Measurements from ENCODE around the gene MCF2L.

Gene MCF2L

DNA sequence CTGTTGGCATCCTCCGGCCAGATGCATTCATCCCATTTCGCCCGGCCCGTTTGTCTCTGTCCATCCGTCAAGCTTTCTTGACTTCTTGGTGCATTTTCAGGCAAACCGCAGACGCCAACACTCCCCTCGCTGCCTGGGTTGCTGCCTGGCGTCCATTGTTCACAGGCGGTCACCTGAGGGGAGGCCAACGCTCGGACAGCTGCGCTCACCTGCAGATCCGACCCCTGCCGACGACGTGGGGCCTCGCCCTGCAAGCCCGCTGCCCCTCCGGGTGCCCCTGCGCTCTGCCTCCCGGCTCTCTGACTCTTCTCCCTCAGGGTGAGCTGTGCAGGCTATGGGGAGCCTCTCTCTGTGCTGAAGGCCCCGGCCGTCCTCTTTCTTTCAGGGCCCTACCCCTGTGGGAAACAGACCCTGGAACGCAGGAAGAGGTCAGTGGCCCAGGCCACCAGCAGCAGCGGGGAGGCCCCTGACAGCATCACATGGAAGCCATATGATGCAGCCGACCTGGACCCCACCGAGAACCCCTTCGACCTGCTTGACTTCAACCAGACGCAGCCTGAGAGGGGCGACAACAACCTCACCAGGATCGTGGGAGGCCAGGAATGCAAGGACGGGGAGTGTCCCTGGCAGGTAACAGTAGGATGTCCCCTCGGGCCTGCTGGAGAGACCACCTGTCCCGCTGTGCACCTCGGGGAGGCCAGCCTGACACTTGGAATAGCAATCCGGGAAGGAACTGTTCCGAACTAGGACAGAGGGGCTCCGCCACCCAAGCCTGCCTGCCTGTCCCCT, 174.6 kb downstream of the MCF2L start:
- no peak overlapping the region for H3K9ac ChIP-seq (ENCODE audit: low read depth, low read length)
- no peaks in the 10 kb centered on the region for H3K36me3 ChIP-seq (ENCODE audit: control insufficient read depth, insufficient read depth, low read length)
- no peaks in the 10 kb centered on the region for H3K4me1 ChIP-seq (ENCODE audit: control insufficient read depth, insufficient read depth, low read length)
- no peaks in the 10 kb centered on the region for H3K9me3 ChIP-seq (ENCODE audit: control insufficient read depth, insufficient read depth, low read length)
- H3K4me3 ChIP-seq (ENCODE audit: low read depth, low read length): no peak overlapping the region
- no peaks in the 10 kb centered on the region for H3K27me3 ChIP-seq (ENCODE audit: control insufficient read depth, insufficient read depth, low read length)

DNA sequence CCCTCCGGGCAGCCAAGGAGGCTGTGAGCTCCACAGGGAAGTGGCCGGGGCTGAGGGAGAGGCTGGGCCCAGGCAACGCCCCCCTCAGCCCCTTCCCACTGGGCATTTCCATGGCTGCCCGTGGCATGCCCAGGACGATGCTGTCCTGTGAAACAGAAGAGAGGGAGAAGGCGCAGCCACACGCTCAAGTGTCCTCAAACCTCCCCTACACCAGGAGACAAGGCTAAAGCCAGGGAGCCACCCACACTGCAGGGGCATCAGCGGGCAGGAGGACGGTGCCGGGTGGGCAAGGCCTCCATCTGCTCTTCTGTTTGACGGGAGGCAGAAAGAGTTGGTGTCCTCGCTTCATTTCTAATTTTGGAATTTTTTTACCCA, 175.2 kb downstream of the MCF2L start:
- H3K9ac ChIP-seq (ENCODE audit: low read depth, low read length): no peak overlapping the region
- no peaks in the 10 kb centered on the region for H3K27me3 ChIP-seq (ENCODE audit: control insufficient read depth, insufficient read depth, low read length)
- H3K4me3 ChIP-seq (ENCODE audit: low read depth, low read length): no peak overlapping the region
- H3K36me3 ChIP-seq (ENCODE audit: control insufficient read depth, insufficient read depth, low read length): no peaks in the 10 kb centered on the region
- no peaks in the 10 kb centered on the region for H3K9me3 ChIP-seq (ENCODE audit: control insufficient read depth, insufficient read depth, low read length)
- H3K4me1 ChIP-seq (ENCODE audit: control insufficient read depth, insufficient read depth, low read length): no peaks in the 10 kb centered on the region

DNA sequence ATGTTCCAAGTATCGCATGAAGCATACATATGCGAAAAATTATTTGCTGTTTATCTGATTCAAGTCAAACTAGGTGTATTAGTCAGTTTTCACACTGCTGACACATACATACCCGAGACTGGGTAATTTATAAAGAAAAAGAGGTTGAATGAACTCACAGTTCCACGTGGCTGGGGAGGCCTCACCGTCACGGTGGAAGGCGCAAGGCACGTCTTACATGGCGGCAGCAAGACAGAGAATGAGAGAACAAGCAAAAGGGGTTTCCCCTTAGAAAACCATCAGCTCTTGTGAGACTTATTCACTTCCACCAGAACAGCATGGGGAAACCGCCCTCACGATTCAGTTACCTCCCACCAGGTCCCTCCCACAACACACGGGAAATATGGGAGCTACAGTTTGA, 176.5 kb downstream of the MCF2L start:
- Histone ChIP-seq H3K36me3 (ENCODE audit: control insufficient read depth, insufficient read depth, low read length) (no peaks in the 10 kb centered on the region), H3K4me1 (ENCODE audit: control insufficient read depth, insufficient read depth, low read length) (no peaks in the 10 kb centered on the region), H3K4me3 (ENCODE audit: low read depth, low read length) (no peak overlapping the region), H3K27me3 (ENCODE audit: control insufficient read depth, insufficient read depth, low read length) (no peaks in the 10 kb centered on the region), H3K9ac (ENCODE audit: low read depth, low read length) (no peak overlapping the region), H3K9me3 (ENCODE audit: control insufficient read depth, insufficient read depth, low read length) (no peaks in the 10 kb centered on the region)

DNA sequence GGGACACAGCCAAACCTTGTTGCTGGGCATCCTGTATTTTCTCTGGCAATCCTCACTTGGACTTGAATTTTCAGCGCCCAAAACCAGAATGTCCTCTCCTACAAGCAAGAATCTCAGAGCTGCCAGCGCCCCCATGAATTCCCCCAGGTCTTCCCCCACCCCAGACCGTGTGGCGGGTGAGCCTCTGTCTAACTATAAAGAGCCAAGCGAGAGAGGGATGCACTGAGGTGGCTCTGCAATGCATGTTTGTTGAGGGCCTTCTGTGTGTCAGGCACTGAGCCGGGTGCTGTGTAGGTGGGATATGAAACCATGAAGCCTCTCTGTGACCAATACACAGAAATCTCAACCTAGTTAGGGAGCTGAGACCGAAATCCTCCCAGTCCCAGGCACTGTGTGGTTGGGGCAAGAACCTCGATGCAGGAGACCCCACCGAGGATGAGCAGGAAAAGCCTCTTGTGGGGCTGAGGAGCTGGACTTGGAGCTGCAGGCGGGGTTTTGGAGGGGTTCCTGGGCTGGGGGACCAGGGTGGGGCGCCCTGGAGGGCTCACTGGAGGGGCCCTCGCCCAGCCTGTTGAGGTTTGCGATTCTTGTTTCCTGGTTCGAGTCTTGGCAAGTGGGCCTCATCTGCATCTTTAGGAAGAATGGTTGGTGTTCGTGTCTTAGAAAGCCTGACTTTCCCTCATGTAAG, 177.0 kb downstream of the MCF2L start:
- Histone ChIP-seq H3K4me1 (ENCODE audit: control insufficient read depth, insufficient read depth, low read length) (no peaks in the 10 kb centered on the region), H3K9me3 (ENCODE audit: control insufficient read depth, insufficient read depth, low read length) (no peaks in the 10 kb centered on the region), H3K4me3 (ENCODE audit: low read depth, low read length) (no peak overlapping the region), H3K36me3 (ENCODE audit: control insufficient read depth, insufficient read depth, low read length) (no peaks in the 10 kb centered on the region), H3K27me3 (ENCODE audit: control insufficient read depth, insufficient read depth, low read length) (no peaks in the 10 kb centered on the region), H3K9ac (ENCODE audit: low read depth, low read length) (no peak overlapping the region)

DNA sequence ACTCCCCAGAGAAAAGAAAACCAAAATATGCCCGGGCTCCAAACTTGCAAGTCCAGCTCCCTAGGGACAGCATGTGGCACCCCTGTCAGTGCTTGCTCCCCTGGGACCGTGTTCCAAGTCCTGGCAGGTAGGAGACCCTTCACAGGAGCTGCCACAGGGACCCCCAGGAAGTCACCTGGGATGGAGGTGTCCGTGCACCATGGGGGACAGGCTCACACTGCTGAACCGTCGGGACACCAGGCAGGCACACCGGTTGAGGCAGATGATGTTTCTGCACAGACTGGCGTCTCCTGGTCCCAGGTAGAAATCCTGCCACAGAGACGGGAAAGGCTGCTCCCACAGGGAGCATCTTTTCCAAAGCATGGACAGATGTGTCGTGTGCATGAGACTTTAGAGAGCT, 177.7 kb downstream of the MCF2L start:
- Histone ChIP-seq H3K9me3 (ENCODE audit: control insufficient read depth, insufficient read depth, low read length) (no peaks in the 10 kb centered on the region), H3K4me1 (ENCODE audit: control insufficient read depth, insufficient read depth, low read length) (no peaks in the 10 kb centered on the region), H3K27me3 (ENCODE audit: control insufficient read depth, insufficient read depth, low read length) (peaks cover under 1% of the 10 kb centered on the region), H3K4me3 (ENCODE audit: low read depth, low read length) (no peak overlapping the region), H3K9ac (ENCODE audit: low read depth, low read length) (no peak overlapping the region), H3K36me3 (ENCODE audit: control insufficient read depth, insufficient read depth, low read length) (no peaks in the 10 kb centered on the region)

DNA sequence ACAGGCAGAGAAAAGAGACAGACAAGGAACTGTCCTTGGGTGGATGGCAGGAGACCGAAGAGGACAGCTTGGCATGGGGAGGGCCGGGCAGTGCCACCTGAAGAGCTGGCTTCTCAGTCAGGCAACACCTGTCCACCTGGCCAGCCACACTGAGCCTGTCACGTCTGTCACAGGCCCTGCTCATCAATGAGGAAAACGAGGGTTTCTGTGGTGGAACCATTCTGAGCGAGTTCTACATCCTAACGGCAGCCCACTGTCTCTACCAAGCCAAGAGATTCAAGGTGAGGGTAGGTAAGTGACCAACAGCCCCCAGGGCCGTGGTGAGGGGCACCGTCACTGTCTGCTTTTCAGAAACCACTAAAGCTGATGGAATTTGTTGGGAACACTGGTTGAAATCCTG, 178.2 kb downstream of the MCF2L start:
- H3K36me3 ChIP-seq (ENCODE audit: control insufficient read depth, insufficient read depth, low read length): no peaks in the 10 kb centered on the region
- H3K4me3 ChIP-seq (ENCODE audit: low read depth, low read length): no peak overlapping the region
- H3K4me1 ChIP-seq (ENCODE audit: control insufficient read depth, insufficient read depth, low read length): no peaks in the 10 kb centered on the region
- no peak overlapping the region for H3K9ac ChIP-seq (ENCODE audit: low read depth, low read length)
- peaks cover 5% of the 10 kb centered on the region for H3K27me3 ChIP-seq (ENCODE audit: control insufficient read depth, insufficient read depth, low read length)
- H3K9me3 ChIP-seq (ENCODE audit: control insufficient read depth, insufficient read depth, low read length): no peaks in the 10 kb centered on the region

DNA sequence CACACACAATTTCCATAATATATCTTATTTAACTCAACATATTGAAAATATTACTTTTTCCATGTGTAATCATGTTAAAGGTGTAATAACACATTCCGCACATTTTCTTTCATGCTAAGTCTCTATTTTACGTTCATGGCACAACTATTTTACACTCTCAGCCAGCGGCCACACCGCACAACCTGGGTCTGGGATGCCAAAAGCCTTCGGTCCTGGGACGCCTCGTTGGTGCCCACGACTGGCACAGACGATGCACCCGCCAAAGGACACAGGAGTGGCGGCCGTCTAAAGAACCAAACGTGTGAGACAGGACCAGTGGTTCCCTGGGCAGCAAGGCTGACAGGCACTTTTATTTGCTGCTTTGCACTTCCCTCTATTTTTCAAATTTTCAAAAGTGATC, 179.4 kb downstream of the MCF2L start:
- Histone ChIP-seq H3K4me1 (ENCODE audit: control insufficient read depth, insufficient read depth, low read length) (no peaks in the 10 kb centered on the region), H3K36me3 (ENCODE audit: control insufficient read depth, insufficient read depth, low read length) (no peaks in the 10 kb centered on the region), H3K9ac (ENCODE audit: low read depth, low read length) (no peak overlapping the region), H3K9me3 (ENCODE audit: control insufficient read depth, insufficient read depth, low read length) (no peaks in the 10 kb centered on the region), H3K4me3 (ENCODE audit: low read depth, low read length) (no peak overlapping the region), H3K27me3 (ENCODE audit: control insufficient read depth, insufficient read depth, low read length) (peaks cover 10% of the 10 kb centered on the region)

DNA sequence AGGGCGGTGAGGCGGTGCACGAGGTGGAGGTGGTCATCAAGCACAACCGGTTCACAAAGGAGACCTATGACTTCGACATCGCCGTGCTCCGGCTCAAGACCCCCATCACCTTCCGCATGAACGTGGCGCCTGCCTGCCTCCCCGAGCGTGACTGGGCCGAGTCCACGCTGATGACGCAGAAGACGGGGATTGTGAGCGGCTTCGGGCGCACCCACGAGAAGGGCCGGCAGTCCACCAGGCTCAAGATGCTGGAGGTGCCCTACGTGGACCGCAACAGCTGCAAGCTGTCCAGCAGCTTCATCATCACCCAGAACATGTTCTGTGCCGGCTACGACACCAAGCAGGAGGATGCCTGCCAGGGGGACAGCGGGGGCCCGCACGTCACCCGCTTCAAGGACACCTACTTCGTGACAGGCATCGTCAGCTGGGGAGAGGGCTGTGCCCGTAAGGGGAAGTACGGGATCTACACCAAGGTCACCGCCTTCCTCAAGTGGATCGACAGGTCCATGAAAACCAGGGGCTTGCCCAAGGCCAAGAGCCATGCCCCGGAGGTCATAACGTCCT, 180.0 kb downstream of the MCF2L start:
- no peaks in the 10 kb centered on the region for H3K4me1 ChIP-seq (ENCODE audit: control insufficient read depth, insufficient read depth, low read length)
- no peaks in the 10 kb centered on the region for H3K36me3 ChIP-seq (ENCODE audit: control insufficient read depth, insufficient read depth, low read length)
- H3K9ac ChIP-seq (ENCODE audit: low read depth, low read length): no peak overlapping the region
- peaks cover 10% of the 10 kb centered on the region for H3K27me3 ChIP-seq (ENCODE audit: control insufficient read depth, insufficient read depth, low read length)
- H3K9me3 ChIP-seq (ENCODE audit: control insufficient read depth, insufficient read depth, low read length): no peaks in the 10 kb centered on the region
- no peak overlapping the region for H3K4me3 ChIP-seq (ENCODE audit: low read depth, low read length)
